AG09319 (cell line): ENCODE measurements around the gene TIGD1.

Source experiments
- DNase-seq: peaks from one replicate; pipeline ENCODE4 v3.0.0-alpha.2; 2010; ENCODE audit warnings: low read depth; ENCODE audit errors: extremely low read depth
- TF ChIP-seq, protein P1 (sequence below): IDR thresholded peaks from 2 replicates; pipeline ENCODE4 v1.5.1; 2011; ENCODE audit warnings: low read depth, mild to moderate bottlenecking, inconsistent platforms, low read length, moderate library complexity

Gene TIGD1

DNA sequence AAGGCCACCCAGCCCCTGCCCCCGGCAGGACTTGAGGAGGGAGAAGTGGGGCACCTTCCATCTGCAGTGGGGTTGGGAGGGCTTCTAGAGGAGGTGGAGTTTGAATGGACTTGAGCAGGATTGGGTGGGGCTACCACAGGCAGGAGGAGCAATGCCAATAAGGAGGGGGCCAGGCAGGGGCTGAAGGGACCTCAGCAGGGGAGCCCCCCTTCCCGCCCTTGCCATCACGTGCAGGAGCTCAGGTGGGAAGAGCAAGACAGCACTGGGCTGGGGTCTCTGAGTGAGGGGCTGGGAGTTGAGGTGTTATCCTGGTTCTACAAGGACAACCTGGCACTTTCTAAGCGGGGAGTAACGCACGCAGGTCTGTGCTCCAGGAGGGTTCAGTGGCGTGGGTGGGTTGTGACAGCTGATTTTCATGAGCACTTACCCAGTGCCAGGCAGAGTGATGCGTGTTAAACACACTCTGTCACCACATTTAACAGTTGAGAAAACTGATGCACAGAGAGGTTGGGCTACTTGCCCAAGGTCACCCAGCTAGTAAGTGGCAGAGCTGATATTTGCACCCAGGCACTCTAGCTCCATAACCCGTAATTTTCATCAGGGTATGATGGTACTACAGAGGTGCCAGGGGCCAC, 19.6 kb downstream of the TIGD1 start:
- no peak for DNase-seq
- TF ChIP-seq, protein P1, sequence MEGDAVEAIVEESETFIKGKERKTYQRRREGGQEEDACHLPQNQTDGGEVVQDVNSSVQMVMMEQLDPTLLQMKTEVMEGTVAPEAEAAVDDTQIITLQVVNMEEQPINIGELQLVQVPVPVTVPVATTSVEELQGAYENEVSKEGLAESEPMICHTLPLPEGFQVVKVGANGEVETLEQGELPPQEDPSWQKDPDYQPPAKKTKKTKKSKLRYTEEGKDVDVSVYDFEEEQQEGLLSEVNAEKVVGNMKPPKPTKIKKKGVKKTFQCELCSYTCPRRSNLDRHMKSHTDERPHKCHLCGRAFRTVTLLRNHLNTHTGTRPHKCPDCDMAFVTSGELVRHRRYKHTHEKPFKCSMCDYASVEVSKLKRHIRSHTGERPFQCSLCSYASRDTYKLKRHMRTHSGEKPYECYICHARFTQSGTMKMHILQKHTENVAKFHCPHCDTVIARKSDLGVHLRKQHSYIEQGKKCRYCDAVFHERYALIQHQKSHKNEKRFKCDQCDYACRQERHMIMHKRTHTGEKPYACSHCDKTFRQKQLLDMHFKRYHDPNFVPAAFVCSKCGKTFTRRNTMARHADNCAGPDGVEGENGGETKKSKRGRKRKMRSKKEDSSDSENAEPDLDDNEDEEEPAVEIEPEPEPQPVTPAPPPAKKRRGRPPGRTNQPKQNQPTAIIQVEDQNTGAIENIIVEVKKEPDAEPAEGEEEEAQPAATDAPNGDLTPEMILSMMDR: no peak

DNA sequence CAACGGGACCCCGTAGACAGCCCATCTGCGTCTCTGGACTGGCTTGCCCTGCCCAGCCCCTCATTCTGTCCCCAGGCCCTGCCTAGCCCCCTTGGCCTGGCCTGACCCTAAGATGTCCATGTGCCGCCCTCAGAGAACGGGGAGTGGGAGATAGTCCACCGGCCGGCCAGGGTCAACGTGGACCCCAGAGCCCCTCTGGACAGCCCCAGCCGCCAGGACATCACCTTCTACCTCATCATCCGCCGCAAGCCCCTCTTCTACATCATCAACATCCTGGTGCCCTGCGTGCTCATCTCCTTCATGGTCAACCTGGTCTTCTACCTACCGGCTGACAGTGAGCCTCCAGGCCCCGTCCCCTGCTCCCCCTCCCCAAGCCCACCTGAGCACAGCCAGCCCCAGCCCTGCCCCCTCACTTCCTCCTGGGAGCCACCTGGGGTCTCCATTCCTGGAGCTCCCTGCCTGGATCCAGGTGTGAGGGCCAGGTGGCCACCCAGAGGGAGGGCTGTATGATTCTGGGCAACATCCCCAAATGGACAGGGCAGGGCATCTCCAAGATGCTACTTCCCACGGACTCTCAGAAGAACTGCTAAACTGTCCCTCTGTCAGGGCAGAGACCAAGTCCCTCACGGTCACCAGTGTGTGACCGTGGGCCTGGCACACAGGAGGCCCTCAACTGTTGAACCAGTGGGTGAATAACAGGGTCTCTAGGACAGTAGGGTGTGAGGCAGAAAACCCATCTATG, 20.4 kb downstream of the TIGD1 start:
- DNase-seq: no peak
- TF ChIP-seq, protein P1: no peak

DNA sequence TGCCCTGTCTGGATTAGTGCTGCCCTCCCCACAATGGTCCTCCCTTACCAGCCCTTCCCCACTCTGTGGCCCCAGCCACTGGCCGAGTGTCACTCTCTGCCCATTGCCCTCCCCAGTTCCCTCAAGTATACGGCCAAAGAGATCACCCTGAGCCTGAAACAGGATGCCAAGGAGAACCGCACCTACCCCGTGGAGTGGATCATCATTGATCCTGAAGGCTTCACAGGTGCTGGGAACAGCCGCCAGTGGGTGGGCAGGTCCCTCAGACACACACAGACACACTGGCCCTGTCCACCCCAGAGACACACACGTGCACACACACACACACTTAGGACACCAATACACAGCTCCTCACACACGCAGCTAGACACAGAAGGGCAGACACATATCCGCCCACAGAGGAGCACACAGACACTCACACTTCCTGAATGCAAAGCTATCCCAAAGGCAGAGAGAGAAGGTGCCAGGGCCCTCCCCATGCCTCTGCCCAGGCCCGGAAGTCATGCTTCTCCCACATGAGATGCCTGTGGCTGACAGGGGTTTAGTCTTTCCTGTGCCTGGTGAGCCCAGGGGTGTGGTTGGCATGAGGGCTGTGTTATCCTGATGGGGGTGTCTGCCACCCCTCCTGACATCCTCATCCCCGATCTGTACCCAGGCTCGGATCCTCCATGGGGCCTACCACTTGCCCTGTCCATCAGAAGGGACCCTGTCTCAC, 21.5 kb downstream of the TIGD1 start:
- DNase-seq: no peak
- TF ChIP-seq, protein P1: no peak

DNA sequence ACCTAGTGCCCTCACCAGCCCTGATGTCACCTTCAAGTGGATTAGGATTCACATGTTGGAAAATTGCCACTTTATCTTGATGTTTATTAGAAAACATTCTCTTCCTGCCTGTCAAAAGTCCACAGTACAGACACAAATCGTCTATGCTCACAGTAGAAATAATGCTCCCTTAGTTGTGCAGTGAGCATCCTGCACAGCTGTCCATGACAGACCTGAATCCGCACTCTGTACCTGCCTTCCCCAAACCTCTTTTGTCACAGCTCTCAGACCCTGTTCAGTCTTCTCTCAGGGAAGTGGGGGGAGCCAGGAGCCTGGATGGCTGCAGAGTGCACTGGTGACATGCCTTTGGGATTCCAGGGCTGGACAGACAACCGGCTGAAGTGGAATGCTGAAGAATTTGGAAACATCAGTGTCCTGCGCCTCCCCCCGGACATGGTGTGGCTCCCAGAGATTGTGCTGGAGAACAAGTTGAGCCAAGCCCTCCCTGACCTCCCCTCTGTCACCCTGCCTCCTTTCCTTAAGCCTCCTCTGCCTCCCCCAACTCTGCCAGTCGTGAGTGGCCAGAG, 22.4 kb downstream of the TIGD1 start:
- no peak for DNase-seq
- TF ChIP-seq, protein P1: no peak

DNA sequence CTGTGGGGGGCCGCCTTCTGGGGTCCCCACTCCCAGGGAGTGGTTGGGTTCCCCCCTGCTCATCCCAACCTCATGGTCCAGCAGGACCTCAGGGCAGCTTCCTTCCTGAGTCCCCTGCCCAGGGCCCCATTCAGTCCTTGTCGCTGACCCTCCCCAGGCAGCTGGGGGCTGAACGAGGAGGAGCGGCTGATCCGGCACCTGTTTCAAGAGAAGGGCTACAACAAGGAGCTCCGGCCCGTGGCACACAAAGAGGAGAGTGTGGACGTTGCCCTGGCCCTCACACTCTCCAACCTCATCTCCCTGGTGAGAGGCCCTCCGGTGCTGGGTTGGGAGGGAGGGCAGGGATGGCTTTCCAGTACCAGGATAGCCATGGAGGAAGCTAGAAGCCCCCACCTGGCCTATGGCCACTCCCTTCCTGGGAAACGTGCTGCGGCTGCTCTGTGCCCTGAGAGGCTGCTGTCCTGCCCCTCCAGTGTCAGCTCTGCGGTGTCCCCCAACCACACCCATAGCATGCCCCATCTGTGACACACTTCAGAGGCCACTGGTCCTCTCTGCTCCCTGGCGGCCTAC, 23.9 kb downstream of the TIGD1 start:
- no peak for DNase-seq

DNA sequence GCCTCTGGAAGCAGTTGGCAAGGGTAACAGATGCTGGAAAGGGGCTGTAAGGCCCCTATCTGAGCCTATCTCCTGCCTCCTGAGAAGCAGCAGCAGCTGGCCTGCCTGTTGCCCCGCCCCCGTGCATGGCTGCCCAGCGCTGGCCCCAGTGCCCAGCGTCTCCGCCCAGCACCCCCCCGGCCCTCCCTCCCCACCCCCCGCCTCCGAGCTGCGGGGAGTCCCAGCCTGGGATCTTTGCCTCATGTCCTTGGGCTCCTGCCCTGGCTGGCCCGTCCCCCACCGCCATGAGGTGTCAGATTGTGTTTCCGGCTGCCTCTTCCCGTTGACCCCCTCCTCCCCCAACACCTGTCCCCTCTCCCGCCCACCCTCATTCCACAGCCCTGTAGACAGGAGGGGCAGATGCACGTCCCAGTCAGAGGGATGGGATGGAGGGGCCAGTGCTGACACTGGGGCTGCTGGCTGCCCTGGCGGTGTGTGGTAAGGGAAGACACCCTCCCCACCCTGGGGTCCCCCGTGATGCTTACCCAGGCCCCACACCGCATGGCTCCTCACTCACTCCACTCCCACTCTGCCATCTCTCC, 24.5 kb downstream of the TIGD1 start, which contains the start of gene CHRND:
Gene CHRND, plus strand, starts transcription at position 370 of the 581 bp plus-strand sequence. Its CDS starts 56 bp downstream, at position 426.
- TF ChIP-seq, protein P1: no peak
- DNase-seq: no peak

More for the DNA sequence above, 23.9 kb downstream of the TIGD1 start:
- TF ChIP-seq, protein P1: no peak
